GM12878 (cell line): Measurements from ENCODE around the gene CYP4F8.

Source experiments
- ZNF384 ChIP-seq: IDR thresholded peaks from 2 replicates; pipeline ENCODE4 v1.6.1; 2012; ENCODE audit warnings: low read depth, mild to moderate bottlenecking, low read length, improper control_type of control experiment, borderline replicate concordance
- TF ChIP-seq, protein P1 (sequence below), 3 experiments: IDR thresholded peaks in 2 of 3; conservative IDR thresholded peaks in 1 of 3; 2 replicates each; pipeline ENCODE4 v1.5.1; 2011; ENCODE audit warnings: low read depth in 3 of 3, low read length in 3 of 3, mild to moderate bottlenecking in 3 of 3, control low read depth in 2 of 3, moderate library complexity in 2 of 3, inconsistent platforms in 1 of 3, mixed read lengths in 1 of 3; ENCODE audit not compliant: control insufficient read depth in 2 of 3, insufficient read depth in 1 of 3; ENCODE audit errors: extremely low read depth in 1 of 3

DNA sequence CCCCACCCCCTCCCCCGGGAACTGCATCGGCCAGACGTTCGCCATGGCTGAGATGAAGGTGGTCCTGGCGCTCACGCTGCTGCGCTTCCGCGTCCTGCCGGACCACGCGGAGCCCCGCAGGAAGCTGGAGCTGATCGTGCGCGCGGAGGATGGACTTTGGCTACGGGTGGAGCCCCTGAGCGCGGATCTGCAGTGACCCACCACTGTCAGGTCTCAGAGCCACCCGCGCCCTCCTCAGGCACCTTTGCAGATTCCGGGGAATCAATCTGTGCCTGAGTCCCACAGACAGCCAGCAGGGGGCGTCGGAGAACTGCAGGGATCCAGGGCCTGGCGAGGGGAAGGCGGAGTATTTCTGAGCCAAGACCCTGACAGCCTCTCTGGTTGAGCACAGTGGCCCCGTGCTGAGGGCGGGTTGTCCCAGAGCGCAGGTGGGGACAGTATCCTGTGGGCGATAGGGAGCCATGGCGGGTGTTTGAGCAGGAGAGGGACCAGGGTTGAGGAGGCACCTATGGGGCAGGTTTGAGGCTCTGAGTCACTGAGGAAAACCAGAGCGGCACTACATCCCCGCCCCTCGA is 30.4 kb upstream of the CYP4F8 start:
- TF ChIP-seq, protein P1, sequence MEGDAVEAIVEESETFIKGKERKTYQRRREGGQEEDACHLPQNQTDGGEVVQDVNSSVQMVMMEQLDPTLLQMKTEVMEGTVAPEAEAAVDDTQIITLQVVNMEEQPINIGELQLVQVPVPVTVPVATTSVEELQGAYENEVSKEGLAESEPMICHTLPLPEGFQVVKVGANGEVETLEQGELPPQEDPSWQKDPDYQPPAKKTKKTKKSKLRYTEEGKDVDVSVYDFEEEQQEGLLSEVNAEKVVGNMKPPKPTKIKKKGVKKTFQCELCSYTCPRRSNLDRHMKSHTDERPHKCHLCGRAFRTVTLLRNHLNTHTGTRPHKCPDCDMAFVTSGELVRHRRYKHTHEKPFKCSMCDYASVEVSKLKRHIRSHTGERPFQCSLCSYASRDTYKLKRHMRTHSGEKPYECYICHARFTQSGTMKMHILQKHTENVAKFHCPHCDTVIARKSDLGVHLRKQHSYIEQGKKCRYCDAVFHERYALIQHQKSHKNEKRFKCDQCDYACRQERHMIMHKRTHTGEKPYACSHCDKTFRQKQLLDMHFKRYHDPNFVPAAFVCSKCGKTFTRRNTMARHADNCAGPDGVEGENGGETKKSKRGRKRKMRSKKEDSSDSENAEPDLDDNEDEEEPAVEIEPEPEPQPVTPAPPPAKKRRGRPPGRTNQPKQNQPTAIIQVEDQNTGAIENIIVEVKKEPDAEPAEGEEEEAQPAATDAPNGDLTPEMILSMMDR (IDR thresholded peaks at IDR 0.05 in 2 of 3, conservative IDR thresholded peaks at IDR 0.05 in 1 of 3; ENCODE audit: control insufficient read depth in 2 of 3, extremely low read depth in 1 of 3, insufficient read depth in 1 of 3, low read depth in 3 of 3, low read length in 3 of 3) = peak; percentile 87 to 92 (median 92)
- no peak for TF ChIP-seq ZNF384
